ENCODE results near the gene DLX1. TPM values are rescaled to one million over a fixed set of nuclear protein-coding genes. Genes with fewer than 3 reads are reported as not detected.
A peak's percentile ranks its signal among the peaks of the same experiment; 100 is the strongest.
"Not testable (repeated sequence)": the region's sequence is repeated elsewhere in the genome, so short reads cannot be mapped to it uniquely, and the experiment has no call there.

The DLX1 gene
- total RNA-seq, 1 experiment from 2014 or later = 2.0 TPM

GRCh38 chr2:172058660-172059059, 26.6 kb upstream of the DLX1 start:
- Histone ChIP-seq H3K36me3 (ENCODE audit: control insufficient read depth in 1 of 2, insufficient read depth in 2 of 2, low read length in 2 of 2) (no peaks in the 10 kb centered on the region), H3K27ac (ENCODE audit: low read depth, low read length) (no peak overlapping the region), H3K9me3 (ENCODE audit: control insufficient read depth in 1 of 2, insufficient read depth in 1 of 2, low read depth in 1 of 2, low read length in 2 of 2) (no peaks in the 10 kb centered on the region), H3K9me2 (ENCODE audit: insufficient read depth) (no peaks in the 10 kb centered on the region), H3K27me3 (ENCODE audit: insufficient read depth, low read length) (no peaks in the 10 kb centered on the region), H3K4me1 (ENCODE audit: control insufficient read depth in 1 of 2, insufficient read depth in 2 of 2, low read length in 2 of 2) (no peaks in the 10 kb centered on the region), H4K20me1 (ENCODE audit: insufficient read depth) (no peaks in the 10 kb centered on the region), H2AFZ (ENCODE audit: low read depth, low read length, poor library complexity, severe bottlenecking) (no peak overlapping the region), H3K4me3 (replicated peaks in 1 of 2; ENCODE audit: low read depth in 1 of 2, low read length in 2 of 2) (no peak overlapping the region), H3K9ac (ENCODE audit: low read length) (no peak overlapping the region), H3K79me2 (ENCODE audit: insufficient read depth, low read length) (no peaks in the 10 kb centered on the region), H3K4me2 (ENCODE audit: low read length) (no peak overlapping the region)
- ChIA-PET CTCF (no interaction called here), RAD21 (ENCODE audit: low non-redundant PET in 1 of 2, low total read pairs in 2 of 2, uncharacterized antibody in 2 of 2, unreplicated experiment in 2 of 2) (no interaction called here), POLR2A (no interaction called here)
- ATAC-seq (no peak), DNase-seq (ENCODE audit: low read depth, low spot score) (no peak)
- no peak for TF ChIP-seq EZH2phosphoT487 (IDR thresholded peaks at IDR 0.05; ENCODE audit: borderline replicate concordance)
- TF ChIP-seq TCF7L2 (IDR thresholded peaks at IDR 0.05; ENCODE audit: borderline replicate concordance, extremely low read depth, insufficient read depth, insufficient read length) = no peak
- 0 out of 2 replicates have a peak, but pooled peaks have one; percentile 29 for TF ChIP-seq CEBPB (IDR thresholded peaks at IDR 0.05; ENCODE audit: low read depth)
- no TSS peak for BruUV-seq (replicated peaks)
- intact Hi-C loops (cut with micrococcal nuclease) = no loop called here

- H4K20me1 ChIP-seq (ENCODE audit: insufficient read depth); POLR2A ChIA-PET; H3K4me1 ChIP-seq (ENCODE audit: control insufficient read depth in 1 of 2, insufficient read depth in 2 of 2, low read length in 2 of 2); H3K4me3 ChIP-seq (replicated peaks in 1 of 2; ENCODE audit: low read depth in 1 of 2, low read length in 2 of 2); intact Hi-C loops (cut with micrococcal nuclease); H3K9me3 ChIP-seq (ENCODE audit: control insufficient read depth in 1 of 2, insufficient read depth in 1 of 2, low read depth in 1 of 2, low read length in 2 of 2); H3K9ac ChIP-seq (ENCODE audit: low read length); H3K27ac ChIP-seq (ENCODE audit: low read depth, low read length); H3K36me3 ChIP-seq (ENCODE audit: control insufficient read depth in 1 of 2, insufficient read depth in 2 of 2, low read length in 2 of 2); H3K27me3 ChIP-seq (ENCODE audit: insufficient read depth, low read length); H3K4me2 ChIP-seq (ENCODE audit: low read length); BruUV-seq (replicated peaks); DNase-seq (ENCODE audit: low read depth, low spot score); ATAC-seq; H3K79me2 ChIP-seq (ENCODE audit: insufficient read depth, low read length); H2AFZ ChIP-seq (ENCODE audit: low read depth, low read length, poor library complexity, severe bottlenecking); H3K9me2 ChIP-seq (ENCODE audit: insufficient read depth); RAD21 ChIA-PET (ENCODE audit: low non-redundant PET in 1 of 2, low total read pairs in 2 of 2, uncharacterized antibody in 2 of 2, unreplicated experiment in 2 of 2): not testable (repeated sequence)
- CTCF ChIA-PET = interaction anchor here (1.1 kb wide), 1 partner anchor 37 kb away, joined by 3 read pairs; no protein-coding TSS in a partner anchor
These were observed 25.2 kb upstream of the DLX1 start for GRCh38 chr2:172060118-172060517.
